Endothelial cell of umbilical vein (primary cell): ENCODE results near the gene RAB4B. TPM values are rescaled to one million over a fixed set of nuclear protein-coding genes. Genes with fewer than 3 reads are reported as not detected.

Experiments
- BruUV-seq: library from RNA; stranded (reverse); fragments of 400-500 nt; replicated peaks from 2 replicates; lab custom pipeline; 2021; lab: Mats Ljungman, UMichigan
- CTCF ChIA-PET: fragments of 300-600, 350-600 bp; sonication (Branson Sonifier 250); formaldehyde crosslinking; loops from one replicate; lab custom pipeline; 2021; ENCODE audit warnings: antibody characterized with exemption, inconsistent platforms; lab: Charles Lee
- POLR2A ChIA-PET: fragments of 300-600, 350-600 bp; sonication (Branson Sonifier 250); formaldehyde crosslinking; loops from one replicate; lab custom pipeline; 2021; ENCODE audit warnings: antibody characterized with exemption, inconsistent platforms; lab: Charles Lee
- DNase-seq: peaks from one replicate; pipeline ENCODE4 v3.0.0-alpha.2; 2011; ENCODE audit warnings: low read depth, low spot score
- FAIRE-seq: peaks from 2 replicates; lab custom pipeline; 2011; peaks lifted over from hg19 to GRCh38; lab: Jason Lieb, UNC
- H2AFZ ChIP-seq: 2 replicates; pipeline ENCODE4 v1.6.0; 2012; ENCODE audit warnings: low read depth, low read length, control low read depth, inconsistent platforms
- H3K27ac ChIP-seq: 2 replicates; pipeline ENCODE4 v1.5.1; 2011; ENCODE audit warnings: low read depth, mild to moderate bottlenecking, control low read depth, low read length, moderate library complexity; ENCODE audit not compliant: insufficient read depth
- H3K27me3 ChIP-seq, 2 experiments: 2 replicates each; pipeline versions ENCODE4 v1.6.0 to v1.6.1; 2011; ENCODE audit warnings: low read length in 2 of 2, mixed read lengths in 1 of 2; ENCODE audit not compliant: control insufficient read depth in 2 of 2, insufficient read depth in 2 of 2
- H3K36me3 ChIP-seq, 2 experiments: 2 replicates in 1 of 2; 3 replicates in 1 of 2; pipeline ENCODE4 v1.5.1; 2011; ENCODE audit warnings: low read length in 2 of 2, mild to moderate bottlenecking in 1 of 2, moderate library complexity in 1 of 2; ENCODE audit not compliant: control insufficient read depth in 2 of 2, insufficient read depth in 2 of 2; ENCODE audit errors: extremely low read depth in 1 of 2
- H3K4me1 ChIP-seq: 3 replicates; pipeline ENCODE4 v1.5.1; 2011; ENCODE audit warnings: mild to moderate bottlenecking, low read length; ENCODE audit not compliant: control insufficient read depth, insufficient read depth; ENCODE audit errors: extremely low read depth
- H3K4me2 ChIP-seq: 2 replicates; pipeline ENCODE4 v1.6.1; 2011; ENCODE audit warnings: low read length, control low read depth, mixed read lengths; ENCODE audit not compliant: insufficient read depth
- H3K4me3 ChIP-seq, 3 experiments: fragments of 200-600 bp in 1 of 3; sonication (generic), shearing (Covaris generic) in 1 of 3; replicated peaks in 1 of 3; 2 replicates each; pipeline ENCODE4 v1.5.1; 2011 to 2016; ENCODE audit warnings: control low read depth in 3 of 3, low read length in 3 of 3, mild to moderate bottlenecking in 2 of 3, inconsistent platforms in 1 of 3, low read depth in 1 of 3, moderate library complexity in 1 of 3; ENCODE audit not compliant: insufficient read depth in 1 of 3
- H3K79me2 ChIP-seq: 2 replicates; pipeline ENCODE4 v1.6.0; 2012; ENCODE audit warnings: low read length, inconsistent platforms; ENCODE audit not compliant: control insufficient read depth, insufficient read depth
- H3K9ac ChIP-seq: replicated peaks from 2 replicates; pipeline ENCODE3; 2011; ENCODE audit warnings: low read length, control low read depth; ENCODE audit not compliant: insufficient read depth; ENCODE audit errors: extremely low read depth
- H3K9me1 ChIP-seq: replicated peaks from 3 replicates; pipeline ENCODE4 v1.6.0; 2011; ENCODE audit warnings: mild to moderate bottlenecking, low read length; ENCODE audit not compliant: control insufficient read depth, insufficient read depth; ENCODE audit errors: extremely low read depth
- H3K9me3 ChIP-seq: replicated peaks from 2 replicates; pipeline ENCODE4 v1.5.1; 2012; ENCODE audit warnings: low read length, inconsistent platforms; ENCODE audit not compliant: control insufficient read depth, insufficient read depth
- H4K20me1 ChIP-seq: replicated peaks from 2 replicates; pipeline ENCODE3; 2011; ENCODE audit warnings: mild to moderate bottlenecking, low read length; ENCODE audit not compliant: control insufficient read depth, insufficient read depth; ENCODE audit errors: extremely low read depth
- CTCF ChIP-seq, 2 donors: IDR thresholded peaks; 1 replicate in 1 of 2; 2 replicates in 1 of 2; pipeline ENCODE4 v1.5.1; 2011; ENCODE audit warnings: low read length in 2 of 2, mild to moderate bottlenecking in 2 of 2, moderate library complexity in 2 of 2, control low read depth in 1 of 2, inconsistent platforms in 1 of 2, low read depth in 1 of 2; ENCODE audit not compliant: insufficient read depth in 1 of 2; ENCODE audit errors: extremely low read depth in 1 of 2
- EZH2 ChIP-seq: IDR thresholded peaks from 2 replicates; pipeline ENCODE4 v1.6.1; 2012; ENCODE audit warnings: borderline replicate concordance, low read depth, mild to moderate bottlenecking, moderate library complexity, low read length, inconsistent platforms; ENCODE audit not compliant: severe bottlenecking
- FOS ChIP-seq: IDR thresholded peaks from 2 replicates; pipeline ENCODE4 v1.6.1; 2011; ENCODE audit warnings: mild to moderate bottlenecking, low read length, moderate library complexity, borderline replicate concordance; ENCODE audit not compliant: insufficient read depth
- GATA2 ChIP-seq: IDR thresholded peaks from 2 replicates; pipeline ENCODE4 v1.7.0; 2011; ENCODE audit warnings: low read depth, mild to moderate bottlenecking, moderate library complexity, mixed read lengths, low read length; ENCODE audit not compliant: insufficient read length, insufficient read depth
- JUN ChIP-seq: IDR thresholded peaks from 2 replicates; pipeline ENCODE4 v1.6.1; 2011; ENCODE audit warnings: borderline replicate concordance, low read depth; ENCODE audit not compliant: insufficient read length, insufficient read depth
- MAX ChIP-seq: IDR thresholded peaks from 2 replicates; pipeline ENCODE4 v1.6.1; 2011; ENCODE audit not compliant: insufficient read depth, insufficient read length
- MYC ChIP-seq: IDR thresholded peaks from one replicate; pipeline ENCODE4 v1.6.1; 2011; ENCODE audit warnings: mild to moderate bottlenecking, low read depth, low read length
- POLR2A ChIP-seq: IDR thresholded peaks from 2 replicates; pipeline ENCODE4 v1.6.1; 2012; ENCODE audit warnings: low read depth, mild to moderate bottlenecking, control low read depth, low read length
- POLR2AphosphoS5 ChIP-seq: IDR thresholded peaks from 2 replicates; pipeline ENCODE4 v1.6.1; 2012; ENCODE audit warnings: low read depth, mild to moderate bottlenecking, control low read depth, low read length, moderate library complexity; ENCODE audit not compliant: insufficient read depth
- dilution Hi-C: fragments of 300-500 bp; cut with MboI; formaldehyde crosslinking; loops from one replicate; pipeline ENCODE4 v1.15.0; 2019; ENCODE audit warnings: low sequenced_read_pairs; ENCODE audit not compliant: extremely low pct_ligation_motif_present
- intact Hi-C: fragments of 100-400 bp; cut with micrococcal nuclease; formaldehyde crosslinking; loops from one replicate; pipeline ENCODE4 v1.10.0; 2022
- polyA plus RNA-seq, 4 experiments: library from polyadenylated mRNA; depleted of rRNA in 3 of 4; stranded (reverse) in 3 of 4; unstranded in 1 of 4; fragments of >200 nt; gene quantifications; 2 replicates each; pipeline versions ENCODE4 v1.2.1 to v1.2.3, GENCODE V29; 2011 to 2012; ENCODE audit warnings: missing spikeins in 1 of 4
- total RNA-seq: library from RNA; stranded (reverse); gene quantifications from 2 replicates; pipeline ENCODE4 v1.2.3, GENCODE V29; 2021

RAB4B gene
- total and polyA plus RNA-seq, 2 donors (not counting 3 experiments of a cell fraction or from before 2014, with no cell fraction given), result 33.6 to 61.0 TPM

DNA sequence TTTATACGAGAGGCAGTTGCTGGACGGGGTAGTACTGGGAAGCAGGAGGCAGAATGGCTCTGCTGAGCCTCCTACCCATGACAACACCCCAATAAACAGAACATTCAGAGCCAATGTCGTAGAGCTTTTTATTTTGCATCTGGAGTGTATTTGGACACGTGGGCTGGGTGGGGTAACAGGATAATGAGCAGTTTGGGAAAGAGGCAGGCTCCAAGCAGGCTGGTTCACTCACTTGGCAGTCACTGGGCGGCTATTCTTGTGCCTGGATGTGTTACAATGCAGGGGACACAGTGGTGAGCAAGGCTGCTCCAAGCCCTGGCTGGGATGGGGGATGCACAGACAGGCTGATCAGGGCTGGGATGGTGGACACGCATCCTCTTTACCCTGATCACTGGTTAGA lies 37.3 kb upstream of the RAB4B start:
- Histone ChIP-seq H3K9me1 (no peaks in the 10 kb centered on the region), H3K4me1 (peaks cover 9% of the 10 kb centered on the region), H3K27me3 (no peaks in the 10 kb centered on the region), H3K79me2 (no peaks in the 10 kb centered on the region), H3K9ac (no peak overlapping the region), H3K4me3 (no peak overlapping the region), H3K4me2 (no peak overlapping the region), H4K20me1 (no peaks in the 10 kb centered on the region), H3K27ac (no peak overlapping the region), H3K36me3 (peaks cover 4 to 15% of the 10 kb centered on the region in 2 experiments), H3K9me3 (no peaks in the 10 kb centered on the region), H2AFZ (no peak overlapping the region)
- no peak for FAIRE-seq
- dilution Hi-C loops, result no loop called here
- ChIA-PET POLR2A (no interaction called here), CTCF (no interaction called here)
- intact Hi-C loops, result no loop called here
- no peak for DNase-seq
- TF ChIP-seq JUN, result no peak
- no peak for TF ChIP-seq GATA2
- TF ChIP-seq CTCF (IDR thresholded peaks at IDR 0.05; ENCODE audit: extremely low read depth in 1 of 2, insufficient read depth in 1 of 2, low read depth in 1 of 2, low read length in 2 of 2), result no peak
- TF ChIP-seq MYC, result no peak
- no peak for TF ChIP-seq FOS
- TF ChIP-seq POLR2A, result no peak
- no peak for TF ChIP-seq MAX
- TF ChIP-seq POLR2AphosphoS5, result no peak
- no peak for TF ChIP-seq EZH2
- no TSS peak for BruUV-seq
